ENCODE measurements around the gene EEPD1. TPM values are rescaled to one million over a fixed set of nuclear protein-coding genes. Genes with fewer than 3 reads are reported as not detected.
A peak's percentile ranks its signal among the peaks of the same experiment; 100 is the strongest.

The EEPD1 gene
- total RNA-seq, 1 donor from 2014 or later, result 0.64 TPM

DNA sequence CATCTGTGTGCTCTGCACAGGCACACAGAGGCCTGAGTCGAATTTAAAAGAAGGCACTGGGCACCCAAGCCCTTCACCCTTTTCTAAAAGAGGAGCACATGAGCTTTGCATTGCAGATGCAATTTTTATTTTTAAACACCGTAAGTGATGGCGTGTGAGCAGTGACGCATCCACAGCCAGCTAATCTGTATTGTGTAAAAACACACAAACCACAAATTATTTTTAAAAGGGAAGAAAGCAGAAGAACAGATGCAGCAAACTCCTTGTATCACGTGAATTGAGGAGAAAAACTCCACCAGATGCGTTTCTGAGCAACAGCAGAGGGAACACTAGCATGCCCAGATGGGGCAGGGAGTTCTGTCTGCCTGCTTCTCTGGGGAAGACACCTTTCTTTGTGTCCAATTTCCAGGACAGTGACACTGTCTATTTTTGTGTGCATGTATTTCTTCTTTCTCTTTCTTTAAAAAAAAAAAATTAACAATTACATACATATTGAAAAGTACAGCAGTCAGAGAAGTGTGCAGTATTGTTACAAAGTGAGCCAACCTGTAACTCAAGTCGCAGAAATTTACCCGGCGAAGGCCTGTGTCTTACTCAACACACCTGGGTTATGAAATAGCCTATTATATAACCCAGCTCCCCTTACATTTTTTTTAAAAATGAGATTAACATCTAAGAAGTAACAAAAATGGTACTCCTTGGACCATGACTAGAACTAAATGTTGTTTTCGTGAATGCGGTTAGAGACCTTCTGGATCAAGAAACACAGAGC is 39.2 kb downstream of the EEPD1 start:
- Mint-ChIP-seq H3K4me1 (peaks cover 19% of the 10 kb centered on the region), H3K27ac (peak overlapping the region; percentile 8), H3K36me3 (ENCODE audit: low read depth) (no peaks in the 10 kb centered on the region), H3K27me3 (peaks cover 5% of the 10 kb centered on the region), H3K9me3 (no peaks in the 10 kb centered on the region), H3K4me3 (peak overlapping the region; percentile 33)
- no peak for DNase-seq
- ChIA-PET CTCF (no interaction called here), POLR2A (no interaction called here)
- intact Hi-C loops (cut with micrococcal nuclease), result no loop called here
- TF ChIP-seq, protein P1, sequence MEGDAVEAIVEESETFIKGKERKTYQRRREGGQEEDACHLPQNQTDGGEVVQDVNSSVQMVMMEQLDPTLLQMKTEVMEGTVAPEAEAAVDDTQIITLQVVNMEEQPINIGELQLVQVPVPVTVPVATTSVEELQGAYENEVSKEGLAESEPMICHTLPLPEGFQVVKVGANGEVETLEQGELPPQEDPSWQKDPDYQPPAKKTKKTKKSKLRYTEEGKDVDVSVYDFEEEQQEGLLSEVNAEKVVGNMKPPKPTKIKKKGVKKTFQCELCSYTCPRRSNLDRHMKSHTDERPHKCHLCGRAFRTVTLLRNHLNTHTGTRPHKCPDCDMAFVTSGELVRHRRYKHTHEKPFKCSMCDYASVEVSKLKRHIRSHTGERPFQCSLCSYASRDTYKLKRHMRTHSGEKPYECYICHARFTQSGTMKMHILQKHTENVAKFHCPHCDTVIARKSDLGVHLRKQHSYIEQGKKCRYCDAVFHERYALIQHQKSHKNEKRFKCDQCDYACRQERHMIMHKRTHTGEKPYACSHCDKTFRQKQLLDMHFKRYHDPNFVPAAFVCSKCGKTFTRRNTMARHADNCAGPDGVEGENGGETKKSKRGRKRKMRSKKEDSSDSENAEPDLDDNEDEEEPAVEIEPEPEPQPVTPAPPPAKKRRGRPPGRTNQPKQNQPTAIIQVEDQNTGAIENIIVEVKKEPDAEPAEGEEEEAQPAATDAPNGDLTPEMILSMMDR (IDR thresholded peaks at IDR 0.05), result no peak
- peak; percentile 34 for ATAC-seq (ENCODE audit: low read depth)

DNA sequence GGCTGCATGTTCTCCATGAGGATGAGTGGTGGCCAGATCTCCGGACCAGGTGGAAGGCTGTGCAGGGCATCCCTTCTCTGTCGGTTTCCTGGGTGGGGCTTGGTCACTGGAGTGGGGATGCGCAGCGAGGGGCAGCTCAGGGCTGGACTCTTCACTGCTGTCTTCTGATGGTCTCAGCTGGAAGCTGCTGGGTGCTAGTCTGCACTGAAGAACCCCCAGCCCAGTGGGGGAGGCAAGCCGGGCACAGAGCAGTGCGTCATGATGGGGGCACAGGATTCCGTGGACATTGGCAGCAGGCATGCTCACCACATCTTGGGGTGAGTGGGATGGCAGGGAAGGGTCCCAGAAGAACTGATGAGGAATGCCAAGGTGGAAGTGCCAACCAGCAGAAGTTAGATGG is 39.8 kb downstream of the EEPD1 start:
- ATAC-seq (ENCODE audit: low read depth), result no peak
- ChIA-PET CTCF (no interaction called here), POLR2A (no interaction called here)
- intact Hi-C loops (cut with micrococcal nuclease), result no loop called here
- H3K27ac Mint-ChIP-seq, result peak overlapping the region; percentile 8
- peaks cover 5% of the 10 kb centered on the region for H3K27me3 Mint-ChIP-seq
- H3K9me3 Mint-ChIP-seq, result no peaks in the 10 kb centered on the region
- TF ChIP-seq, protein P1 (IDR thresholded peaks at IDR 0.05), result no peak
- DNase-seq, result no peak
- no peak overlapping the region for H3K4me3 Mint-ChIP-seq
- H3K4me1 Mint-ChIP-seq, result peaks cover 19% of the 10 kb centered on the region
- no peaks in the 10 kb centered on the region for H3K36me3 Mint-ChIP-seq (ENCODE audit: low read depth)

DNA sequence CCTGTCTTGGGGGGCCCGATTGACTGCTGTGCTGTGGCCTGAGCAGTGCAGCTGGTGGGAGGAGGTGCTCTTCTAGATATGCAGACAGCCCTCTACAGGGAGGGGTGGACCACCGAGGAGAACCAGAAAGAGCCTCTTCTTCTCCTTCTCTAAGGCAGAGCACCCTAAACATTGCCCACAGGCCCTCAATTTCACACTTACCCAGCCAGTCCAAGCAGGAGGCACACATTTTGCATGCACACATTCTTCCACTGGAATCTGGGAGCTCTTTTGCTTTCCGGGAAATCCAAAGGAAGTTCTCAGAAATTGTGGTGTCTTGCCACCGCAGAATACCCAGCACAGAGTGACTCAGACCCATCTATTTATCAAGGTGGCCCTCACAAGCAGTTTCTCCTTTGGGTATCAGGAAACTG is 45.8 kb downstream of the EEPD1 start:
- DNase-seq, result no peak
- H3K27me3 Mint-ChIP-seq, result peaks cover 2% of the 10 kb centered on the region
- ATAC-seq (ENCODE audit: low read depth), result no peak
- H3K9me3 Mint-ChIP-seq, result no peaks in the 10 kb centered on the region
- no peaks in the 10 kb centered on the region for H3K4me1 Mint-ChIP-seq
- H3K36me3 Mint-ChIP-seq (ENCODE audit: low read depth), result no peaks in the 10 kb centered on the region
- intact Hi-C loops (cut with micrococcal nuclease), result no loop called here
- H3K27ac Mint-ChIP-seq, result no peak overlapping the region
- ChIA-PET POLR2A (no interaction called here), CTCF (no interaction called here)
- TF ChIP-seq, protein P1 (IDR thresholded peaks at IDR 0.05), result no peak
- no peak overlapping the region for H3K4me3 Mint-ChIP-seq

DNA sequence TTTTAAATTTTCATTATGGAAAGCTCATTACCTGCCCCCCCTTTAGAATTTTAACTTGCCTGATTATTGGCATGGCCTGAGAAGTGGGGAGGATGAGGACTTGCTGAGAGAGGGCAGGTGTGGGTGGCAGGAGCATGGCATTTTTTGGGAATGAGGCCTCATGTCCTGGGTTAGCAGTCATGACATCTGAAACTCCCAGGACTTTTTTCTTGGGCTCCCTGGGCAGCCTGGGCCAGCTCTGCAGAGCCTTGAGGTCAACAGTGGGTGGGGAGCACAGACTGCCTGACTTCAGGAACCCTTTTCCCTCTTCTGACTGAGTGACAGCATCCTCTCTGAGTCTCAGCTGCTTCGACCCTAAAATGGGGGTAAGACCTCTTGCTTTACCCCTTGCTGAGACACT is 46.3 kb downstream of the EEPD1 start:
- Mint-ChIP-seq H3K4me3 (no peak overlapping the region), H3K9me3 (no peaks in the 10 kb centered on the region), H3K27me3 (peaks cover 2% of the 10 kb centered on the region), H3K4me1 (no peaks in the 10 kb centered on the region), H3K36me3 (ENCODE audit: low read depth) (no peaks in the 10 kb centered on the region), H3K27ac (no peak overlapping the region)
- intact Hi-C loops (cut with micrococcal nuclease), result no loop called here
- ChIA-PET CTCF (no interaction called here), POLR2A (no interaction called here)
- DNase-seq (no peak), ATAC-seq (ENCODE audit: low read depth) (no peak)
- TF ChIP-seq, protein P1 (IDR thresholded peaks at IDR 0.05), result no peak

DNA sequence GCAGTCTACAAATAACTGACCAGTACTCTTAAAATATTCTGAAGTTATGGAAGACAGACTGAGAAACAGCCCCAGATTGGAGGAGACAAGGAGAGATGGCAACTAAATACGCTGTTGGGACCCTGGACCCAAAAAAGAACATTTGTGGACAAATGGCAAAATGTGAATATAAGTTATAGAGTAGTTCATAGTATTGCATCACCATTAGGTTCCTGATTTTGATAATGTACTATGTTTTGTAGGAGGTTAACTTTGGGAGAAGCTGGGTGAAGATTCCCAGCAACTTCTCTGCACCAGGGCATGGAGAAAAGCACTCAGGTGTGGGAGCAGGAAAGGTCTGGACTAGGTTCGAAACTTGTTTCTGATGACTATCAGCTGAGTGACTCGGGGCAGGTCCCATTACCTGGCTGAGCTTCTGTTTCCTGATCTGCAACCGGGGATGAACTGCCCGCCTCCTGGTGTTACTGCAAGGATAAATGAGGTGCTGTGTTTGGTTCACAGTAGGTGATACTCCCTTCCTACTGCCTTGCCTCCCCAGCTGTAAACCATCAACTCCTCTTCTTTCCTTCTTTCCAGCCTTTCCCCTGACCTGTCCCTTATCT is 48.2 kb downstream of the EEPD1 start:
- ATAC-seq (ENCODE audit: low read depth), result no peak
- no peak for DNase-seq
- peaks cover 2% of the 10 kb centered on the region for H3K27me3 Mint-ChIP-seq
- intact Hi-C loops (cut with micrococcal nuclease), result no loop called here
- no peak overlapping the region for H3K27ac Mint-ChIP-seq
- no peaks in the 10 kb centered on the region for H3K36me3 Mint-ChIP-seq (ENCODE audit: low read depth)
- H3K4me1 Mint-ChIP-seq, result no peaks in the 10 kb centered on the region
- H3K9me3 Mint-ChIP-seq, result no peaks in the 10 kb centered on the region
- no peak overlapping the region for H3K4me3 Mint-ChIP-seq
- TF ChIP-seq, protein P1 (IDR thresholded peaks at IDR 0.05), result no peak
- ChIA-PET CTCF (no interaction called here), POLR2A (no interaction called here)
